22Rv1 (cell line): ENCODE results near the gene USP3.
"Not testable (repeated sequence)": the region's sequence is repeated elsewhere in the genome, so short reads cannot be mapped to it uniquely, and the experiment has no call there.

Source experiments
- H3K27ac ChIP-seq: fragments of 450-650 bp; 2 replicates; pipeline ENCODE4 v1.5.1; 2017
- ZFX ChIP-seq: fragments of 450-650 bp; IDR thresholded peaks from 2 replicates; pipeline ENCODE4 v1.6.1; 2017; ENCODE audit warnings: antibody characterized with exemption, borderline replicate concordance
- TF ChIP-seq, protein P1 (sequence below): fragments of 450-650 bp; IDR thresholded peaks from 2 replicates; pipeline ENCODE4 v1.5.1; 2017; ENCODE audit warnings: mild to moderate bottlenecking

Gene USP3

DNA sequence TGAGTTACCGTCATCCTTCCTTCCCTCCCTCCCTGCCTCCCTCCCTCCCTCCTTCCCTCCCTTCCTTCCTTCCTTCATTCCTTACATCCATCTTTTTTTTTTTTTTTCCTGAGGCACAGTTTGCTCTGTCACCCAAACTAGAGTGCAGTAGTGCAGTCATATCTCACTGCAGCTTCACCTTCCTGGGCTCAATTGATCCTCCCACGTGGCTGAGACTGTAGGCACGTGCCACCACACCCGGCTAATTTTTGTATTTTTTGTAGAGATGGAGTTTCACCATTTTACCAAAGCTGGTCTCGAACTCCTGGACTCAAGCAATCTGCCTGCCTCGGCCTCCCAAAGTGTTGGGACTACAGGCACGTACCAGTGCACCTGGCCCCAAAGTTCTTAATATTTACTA is 25.8 kb downstream of the USP3 start:
- no peak for TF ChIP-seq ZFX
- TF ChIP-seq, protein P1, sequence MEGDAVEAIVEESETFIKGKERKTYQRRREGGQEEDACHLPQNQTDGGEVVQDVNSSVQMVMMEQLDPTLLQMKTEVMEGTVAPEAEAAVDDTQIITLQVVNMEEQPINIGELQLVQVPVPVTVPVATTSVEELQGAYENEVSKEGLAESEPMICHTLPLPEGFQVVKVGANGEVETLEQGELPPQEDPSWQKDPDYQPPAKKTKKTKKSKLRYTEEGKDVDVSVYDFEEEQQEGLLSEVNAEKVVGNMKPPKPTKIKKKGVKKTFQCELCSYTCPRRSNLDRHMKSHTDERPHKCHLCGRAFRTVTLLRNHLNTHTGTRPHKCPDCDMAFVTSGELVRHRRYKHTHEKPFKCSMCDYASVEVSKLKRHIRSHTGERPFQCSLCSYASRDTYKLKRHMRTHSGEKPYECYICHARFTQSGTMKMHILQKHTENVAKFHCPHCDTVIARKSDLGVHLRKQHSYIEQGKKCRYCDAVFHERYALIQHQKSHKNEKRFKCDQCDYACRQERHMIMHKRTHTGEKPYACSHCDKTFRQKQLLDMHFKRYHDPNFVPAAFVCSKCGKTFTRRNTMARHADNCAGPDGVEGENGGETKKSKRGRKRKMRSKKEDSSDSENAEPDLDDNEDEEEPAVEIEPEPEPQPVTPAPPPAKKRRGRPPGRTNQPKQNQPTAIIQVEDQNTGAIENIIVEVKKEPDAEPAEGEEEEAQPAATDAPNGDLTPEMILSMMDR = no peak
- peak overlapping the region; percentile 30; the same call in 1 of the 2 replicates for H3K27ac ChIP-seq

GRCh38 chr15:63530752-63531299 is 26.4 kb downstream of the USP3 start:
- no peak for TF ChIP-seq ZFX
- TF ChIP-seq, protein P1 = no peak
- H3K27ac ChIP-seq = peak overlapping the region; percentile 30; the same call in 1 of the 2 replicates

GRCh38 chr15:63531586-63531985 is 27.2 kb downstream of the USP3 start:
- peak overlapping the region; percentile 51; the same call in 1 of the 2 replicates for H3K27ac ChIP-seq
- TF ChIP-seq, protein P1 = peak; percentile 25; the same call in 1 of the 2 replicates
- no peak for TF ChIP-seq ZFX

- H3K27ac ChIP-seq = peak overlapping the region; percentile 51
- TF ChIP-seq, protein P1 = no peak
- TF ChIP-seq ZFX = no peak
These were observed 27.9 kb downstream of the USP3 start for GRCh38 chr15:63532307-63532744.

GRCh38 chr15:63534888-63535287 is 30.5 kb downstream of the USP3 start:
- not testable (repeated sequence) for H3K27ac ChIP-seq

DNA sequence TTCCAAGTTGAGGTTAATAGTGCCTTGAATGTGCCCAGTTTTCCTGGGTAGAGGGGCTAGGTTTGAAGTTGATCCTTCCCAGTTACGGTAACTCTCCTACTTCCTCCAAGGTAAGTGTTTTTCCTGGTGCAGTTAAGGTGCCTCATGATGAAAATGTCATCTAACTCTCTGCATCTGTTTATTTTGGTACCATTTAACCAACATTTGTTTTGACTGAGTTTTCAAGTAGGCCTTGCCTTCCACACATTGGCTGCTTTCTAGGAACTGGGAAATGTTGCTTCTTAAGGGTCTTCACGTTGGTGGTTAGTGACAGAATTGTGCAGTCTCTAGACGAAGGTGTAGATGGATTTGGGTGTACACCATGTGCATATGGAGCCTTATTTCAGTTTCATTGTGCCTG is 31.3 kb downstream of the USP3 start:
- no peak overlapping the region for H3K27ac ChIP-seq
- TF ChIP-seq, protein P1 = no peak
- TF ChIP-seq ZFX = no peak

GRCh38 chr15:63538876-63539275 is 34.5 kb downstream of the USP3 start:
- H3K27ac ChIP-seq = no peak overlapping the region
- no peak for TF ChIP-seq ZFX
- TF ChIP-seq, protein P1 = no peak

GRCh38 chr15:63539521-63539920 is 35.1 kb downstream of the USP3 start:
- H3K27ac ChIP-seq = no peak overlapping the region
- TF ChIP-seq, protein P1 = no peak
- no peak for TF ChIP-seq ZFX
